H9 (cell line): ENCODE results near the gene LRMDA. TPM values are rescaled to one million over a fixed set of nuclear protein-coding genes. Genes with fewer than 3 reads are reported as not detected.

Experiments
- DNase-seq: peaks from one replicate; pipeline ENCODE4 v3.0.0-alpha.2; 2017
- H2AFZ ChIP-seq: one replicate; pipeline ENCODE4 v1.6.1; 2013; ENCODE audit warnings: mild to moderate bottlenecking, low read length, control low read depth, moderate library complexity
- H2AK5ac ChIP-seq: 2 replicates; pipeline ENCODE4 v1.6.1; 2013; ENCODE audit warnings: low read length, control low read depth, mixed read lengths; ENCODE audit not compliant: insufficient read length
- H2BK120ac ChIP-seq: one replicate; pipeline ENCODE4 v1.6.1; 2013; ENCODE audit warnings: low read depth, mild to moderate bottlenecking, low read length, control low read depth, inconsistent platforms; ENCODE audit not compliant: poor library complexity, severe bottlenecking
- H2BK12ac ChIP-seq: 2 replicates; pipeline ENCODE4 v1.6.1; 2013; ENCODE audit warnings: low read length, control low read depth, mixed read lengths, low read depth; ENCODE audit not compliant: insufficient read length
- H2BK15ac ChIP-seq: 2 replicates; pipeline ENCODE4 v1.6.1; 2013; ENCODE audit warnings: low read depth, low read length, control low read depth
- H2BK20ac ChIP-seq: one replicate; pipeline ENCODE4 v1.6.1; 2013; ENCODE audit warnings: low read depth, mild to moderate bottlenecking, low read length, control low read depth, inconsistent platforms; ENCODE audit not compliant: poor library complexity, severe bottlenecking
- H2BK5ac ChIP-seq: 2 replicates; pipeline ENCODE4 v1.6.1; 2013; ENCODE audit warnings: low read length, control low read depth, mixed read lengths; ENCODE audit not compliant: insufficient read length
- H3K14ac ChIP-seq: 2 replicates; pipeline ENCODE4 v1.6.1; 2013; ENCODE audit warnings: low read length, control low read depth; ENCODE audit not compliant: insufficient read depth
- H3K18ac ChIP-seq: 2 replicates; pipeline ENCODE4 v1.6.1; 2013; ENCODE audit warnings: low read depth, mild to moderate bottlenecking, mixed read lengths, low read length, control low read depth; ENCODE audit not compliant: insufficient read length
- H3K23ac ChIP-seq: 2 replicates; pipeline ENCODE4 v1.6.1; 2013; ENCODE audit warnings: low read length, control low read depth, mixed read lengths, low read depth; ENCODE audit not compliant: insufficient read length
- H3K23me2 ChIP-seq: 2 replicates; pipeline ENCODE4 v1.6.1; 2013; ENCODE audit warnings: low read depth, mild to moderate bottlenecking, mixed read lengths, low read length, control low read depth; ENCODE audit not compliant: insufficient read length, poor library complexity, severe bottlenecking
- H3K27ac ChIP-seq: 2 replicates; pipeline ENCODE4 v1.5.1; 2013; ENCODE audit warnings: low read length, control low read depth, mixed read lengths, low read depth; ENCODE audit not compliant: insufficient read length
- H3K27me3 ChIP-seq: 2 replicates; pipeline ENCODE4 v1.6.1; 2013; ENCODE audit warnings: low read length, control low read depth, inconsistent platforms; ENCODE audit not compliant: insufficient read depth
- H3K4ac ChIP-seq: 2 replicates; pipeline ENCODE4 v1.6.1; 2013; ENCODE audit warnings: low read depth, mild to moderate bottlenecking, control low read depth, inconsistent platforms, low read length, moderate library complexity
- H3K4me1 ChIP-seq: 2 replicates; pipeline ENCODE4 v1.6.1; 2013; ENCODE audit warnings: low read length, control low read depth, inconsistent platforms; ENCODE audit not compliant: insufficient read depth
- H3K4me2 ChIP-seq: 2 replicates; pipeline ENCODE4 v1.6.1; 2013; ENCODE audit warnings: low read length, control low read depth, mixed read lengths; ENCODE audit not compliant: insufficient read length, insufficient read depth
- H3K56ac ChIP-seq: 2 replicates; pipeline ENCODE4 v1.6.1; 2013; ENCODE audit warnings: low read depth, mild to moderate bottlenecking, mixed read lengths, low read length, control low read depth; ENCODE audit not compliant: insufficient read length
- H3K79me1 ChIP-seq: 2 replicates; pipeline ENCODE4 v1.6.1; 2013; ENCODE audit warnings: low read depth, mild to moderate bottlenecking, moderate library complexity, low read length, control low read depth, inconsistent platforms; ENCODE audit not compliant: insufficient read depth, poor library complexity, severe bottlenecking
- H3K79me2 ChIP-seq: 2 replicates; pipeline ENCODE4 v1.6.1; 2013; ENCODE audit warnings: low read length, control low read depth, inconsistent platforms; ENCODE audit not compliant: insufficient read depth
- H3K9ac ChIP-seq: 2 replicates; pipeline ENCODE4 v1.6.1; 2013; ENCODE audit warnings: low read length, control low read depth, mixed read lengths; ENCODE audit not compliant: insufficient read length; ENCODE audit errors: extremely low read depth
- H3K9me3 ChIP-seq: one replicate; pipeline ENCODE4 v1.6.1; 2013; ENCODE audit warnings: low read depth, low read length, inconsistent platforms; ENCODE audit not compliant: control insufficient read depth
- H3T11ph ChIP-seq: one replicate; pipeline ENCODE4 v1.6.1; 2013; ENCODE audit warnings: mild to moderate bottlenecking, low read length, control low read depth, inconsistent platforms
- H4K20me1 ChIP-seq: one replicate; pipeline ENCODE4 v1.6.1; 2013; ENCODE audit not compliant: control insufficient read depth, insufficient read length, insufficient read depth
- H4K5ac ChIP-seq: 2 replicates; pipeline ENCODE4 v1.6.1; 2013; ENCODE audit warnings: low read depth, mild to moderate bottlenecking, mixed read lengths, low read length, control low read depth; ENCODE audit not compliant: insufficient read length
- H4K8ac ChIP-seq: replicated peaks from 2 replicates; pipeline ENCODE4 v1.6.1; 2013; ENCODE audit warnings: low read length, control low read depth, mixed read lengths, low read depth; ENCODE audit not compliant: insufficient read length
- H4K91ac ChIP-seq: 2 replicates; pipeline ENCODE4 v1.6.1; 2013; ENCODE audit warnings: low read depth, mild to moderate bottlenecking, moderate library complexity, mixed read lengths, low read length, control low read depth; ENCODE audit not compliant: insufficient read length
- H3K27ac Mint-ChIP-seq, 3 experiments: 2 replicates in 2 of 3; 3 replicates in 1 of 3; pipeline ENCODE4 v1.8.0; 2020 to 2021; ENCODE audit warnings: mixed read lengths in 3 of 3, mild to moderate bottlenecking in 1 of 3, moderate library complexity in 1 of 3
- H3K27me3 Mint-ChIP-seq: 2 replicates; pipeline ENCODE4 v1.8.0; 2021; ENCODE audit warnings: low read depth, mild to moderate bottlenecking, moderate library complexity, mixed read lengths
- H3K36me3 Mint-ChIP-seq, 3 experiments: 2 replicates in 2 of 3; 3 replicates in 1 of 3; pipeline ENCODE4 v1.8.0; 2020 to 2021; ENCODE audit warnings: low read depth in 3 of 3, mixed read lengths in 3 of 3; ENCODE audit not compliant: insufficient read depth in 1 of 3
- H3K4me1 Mint-ChIP-seq, 2 experiments: 2 replicates each; pipeline ENCODE4 v1.8.0; 2020; ENCODE audit warnings: mixed read lengths in 2 of 2
- H3K4me3 Mint-ChIP-seq, 2 experiments: 2 replicates in 1 of 2; 3 replicates in 1 of 2; pipeline ENCODE4 v1.8.0; 2020 to 2021; ENCODE audit warnings: mild to moderate bottlenecking in 2 of 2, mixed read lengths in 2 of 2, moderate library complexity in 1 of 2
- H3K9me3 Mint-ChIP-seq, 2 experiments: 2 replicates in 1 of 2; 3 replicates in 1 of 2; pipeline ENCODE4 v1.8.0; 2020; ENCODE audit warnings: mild to moderate bottlenecking in 2 of 2, mixed read lengths in 2 of 2, moderate library complexity in 1 of 2
- WGBS: extraction: QIAGEN DNeasy Blood & Tissue Kit; methylation state at CpG from one replicate; pipeline ENCODE4 v1.1.7; 2013; ENCODE audit warnings: missing lambda C conversion rate, low lambda C conversion rate, mixed read lengths; ENCODE audit not compliant: insufficient read length; ENCODE audit errors: extremely low coverage; 5-methylcytosine and 5-hydroxymethylcytosine counted together
- total RNA-seq: library from RNA; stranded (reverse); gene quantifications from 2 replicates; pipeline ENCODE4 v1.2.1, GENCODE V29; 2021
- TF ChIP-seq, protein P1 (sequence below): fragments of 200-600 bp; sonication (generic); conservative IDR thresholded peaks from 3 replicates; pipeline ENCODE4 v1.8.0; 2021; ENCODE audit warnings: antibody characterized with exemption, mild to moderate bottlenecking

Gene LRMDA
- total RNA-seq, 1 experiment from 2014 or later = 1.8 TPM

- no CpG with 5 or more reads among the region's 10 CpGs for WGBS
- H3K9me3 ChIP-seq = no peaks in the 10 kb centered on the region
- no peaks in the 10 kb centered on the region for H4K20me1 ChIP-seq
- H4K91ac ChIP-seq = no peak overlapping the region
- H3K27ac Mint-ChIP-seq = no peak overlapping the region; a peak in 1 of 7 replicates
- H3T11ph ChIP-seq = no peak overlapping the region
- H2BK15ac ChIP-seq = no peak overlapping the region
- no peak overlapping the region for H2BK120ac ChIP-seq
- H3K27ac ChIP-seq = no peak overlapping the region
- DNase-seq = no peak
- no peaks in the 10 kb centered on the region for H3K79me1 ChIP-seq
- H3K18ac ChIP-seq = no peak overlapping the region
- no peak overlapping the region for H3K4me2 ChIP-seq
- no peaks in the 10 kb centered on the region for H3K27me3 ChIP-seq
- no peak overlapping the region for H3K4ac ChIP-seq
- H3K23me2 ChIP-seq = no peaks in the 10 kb centered on the region
- H3K36me3 Mint-ChIP-seq = no peaks in the 10 kb centered on the region
- no peaks in the 10 kb centered on the region for H3K79me2 ChIP-seq
- no peak overlapping the region for H2BK5ac ChIP-seq
- H4K8ac ChIP-seq = no peak overlapping the region
- peaks cover 3% of the 10 kb centered on the region; the same call in 1 of the 2 replicates for H3K4me1 ChIP-seq
- H3K27me3 Mint-ChIP-seq = peaks cover 46% of the 10 kb centered on the region
- no peak overlapping the region for H3K4me3 Mint-ChIP-seq
- no peak overlapping the region for H3K56ac ChIP-seq
- H3K14ac ChIP-seq = no peak overlapping the region
- no peak overlapping the region for H2AFZ ChIP-seq
- no peak overlapping the region for H4K5ac ChIP-seq
- H3K9ac ChIP-seq = no peak overlapping the region
- H2BK20ac ChIP-seq = no peak overlapping the region
- TF ChIP-seq, protein P1, sequence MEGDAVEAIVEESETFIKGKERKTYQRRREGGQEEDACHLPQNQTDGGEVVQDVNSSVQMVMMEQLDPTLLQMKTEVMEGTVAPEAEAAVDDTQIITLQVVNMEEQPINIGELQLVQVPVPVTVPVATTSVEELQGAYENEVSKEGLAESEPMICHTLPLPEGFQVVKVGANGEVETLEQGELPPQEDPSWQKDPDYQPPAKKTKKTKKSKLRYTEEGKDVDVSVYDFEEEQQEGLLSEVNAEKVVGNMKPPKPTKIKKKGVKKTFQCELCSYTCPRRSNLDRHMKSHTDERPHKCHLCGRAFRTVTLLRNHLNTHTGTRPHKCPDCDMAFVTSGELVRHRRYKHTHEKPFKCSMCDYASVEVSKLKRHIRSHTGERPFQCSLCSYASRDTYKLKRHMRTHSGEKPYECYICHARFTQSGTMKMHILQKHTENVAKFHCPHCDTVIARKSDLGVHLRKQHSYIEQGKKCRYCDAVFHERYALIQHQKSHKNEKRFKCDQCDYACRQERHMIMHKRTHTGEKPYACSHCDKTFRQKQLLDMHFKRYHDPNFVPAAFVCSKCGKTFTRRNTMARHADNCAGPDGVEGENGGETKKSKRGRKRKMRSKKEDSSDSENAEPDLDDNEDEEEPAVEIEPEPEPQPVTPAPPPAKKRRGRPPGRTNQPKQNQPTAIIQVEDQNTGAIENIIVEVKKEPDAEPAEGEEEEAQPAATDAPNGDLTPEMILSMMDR = no peak
- peaks cover 37 to 39% of the 10 kb centered on the region in 2 experiments for H3K4me1 Mint-ChIP-seq
- H2AK5ac ChIP-seq = no peak overlapping the region
- no peaks in the 10 kb centered on the region for H3K9me3 Mint-ChIP-seq
- no peak overlapping the region for H2BK12ac ChIP-seq
- H3K23ac ChIP-seq = no peak overlapping the region
Observed at GRCh38 chr10:75464478-75465449, 33.3 kb downstream of the LRMDA start.
